HG03457 (cell line): Measurements from ENCODE around the gene FZD10.

Source experiments
- ATAC-seq: cut with Tn5 transposase; IDR thresholded peaks from one replicate; pipeline ENCODE4 v1.9.1; 2021; ENCODE audit warnings: moderate number of reproducible peaks; ENCODE audit not compliant: unreplicated experiment

FZD10 gene

GRCh38 chr12:130162267-130162666 is at the start of gene FZD10:
FZD10 (plus strand) TSS chr12:130162464; CDS start chr12:130162943, 479 bp downstream.
- ATAC-seq = no peak

- no peak for ATAC-seq
Observed at GRCh38 chr12:130114952-130115351, 47.3 kb upstream of the FZD10 start.

GRCh38 chr12:130115646-130116045 is 46.6 kb upstream of the FZD10 start:
- no peak for ATAC-seq

- no peak for ATAC-seq
Observed at GRCh38 chr12:130116791-130117190, 45.5 kb upstream of the FZD10 start.

- ATAC-seq = no peak
Observed at GRCh38 chr12:130117233-130117632, 45.0 kb upstream of the FZD10 start.

- no peak for ATAC-seq
Observed at GRCh38 chr12:130117701-130118100, 44.6 kb upstream of the FZD10 start.

GRCh38 chr12:130118181-130118580 is 44.1 kb upstream of the FZD10 start:
- ATAC-seq = no peak

- ATAC-seq = no peak
Observed at GRCh38 chr12:130119241-130119861, 42.9 kb upstream of the FZD10 start.

GRCh38 chr12:130120012-130120805 is 42.1 kb upstream of the FZD10 start:
- no peak for ATAC-seq

GRCh38 chr12:130121226-130122000 is 40.9 kb upstream of the FZD10 start:
- ATAC-seq = no peak

- no peak for ATAC-seq
Observed at GRCh38 chr12:130122356-130122755, 39.9 kb upstream of the FZD10 start.

GRCh38 chr12:130124106-130124505 is 38.2 kb upstream of the FZD10 start:
- no peak for ATAC-seq

- ATAC-seq = no peak
Observed at GRCh38 chr12:130124605-130125244, 37.5 kb upstream of the FZD10 start.

GRCh38 chr12:130126023-130126432 is 36.2 kb upstream of the FZD10 start:
- no peak for ATAC-seq

GRCh38 chr12:130127532-130127911 is 34.7 kb upstream of the FZD10 start:
- ATAC-seq = no peak

GRCh38 chr12:130127912-130128789 is 34.1 kb upstream of the FZD10 start:
- no peak for ATAC-seq

- no peak for ATAC-seq
Observed at GRCh38 chr12:130128790-130129735, 33.2 kb upstream of the FZD10 start.

- no peak for ATAC-seq
Observed at GRCh38 chr12:130130346-130130745, 31.9 kb upstream of the FZD10 start.

GRCh38 chr12:130131025-130131424 is 31.2 kb upstream of the FZD10 start:
- no peak for ATAC-seq
